ENCODE measurements around the gene CORO7.

CORO7 gene

DNA sequence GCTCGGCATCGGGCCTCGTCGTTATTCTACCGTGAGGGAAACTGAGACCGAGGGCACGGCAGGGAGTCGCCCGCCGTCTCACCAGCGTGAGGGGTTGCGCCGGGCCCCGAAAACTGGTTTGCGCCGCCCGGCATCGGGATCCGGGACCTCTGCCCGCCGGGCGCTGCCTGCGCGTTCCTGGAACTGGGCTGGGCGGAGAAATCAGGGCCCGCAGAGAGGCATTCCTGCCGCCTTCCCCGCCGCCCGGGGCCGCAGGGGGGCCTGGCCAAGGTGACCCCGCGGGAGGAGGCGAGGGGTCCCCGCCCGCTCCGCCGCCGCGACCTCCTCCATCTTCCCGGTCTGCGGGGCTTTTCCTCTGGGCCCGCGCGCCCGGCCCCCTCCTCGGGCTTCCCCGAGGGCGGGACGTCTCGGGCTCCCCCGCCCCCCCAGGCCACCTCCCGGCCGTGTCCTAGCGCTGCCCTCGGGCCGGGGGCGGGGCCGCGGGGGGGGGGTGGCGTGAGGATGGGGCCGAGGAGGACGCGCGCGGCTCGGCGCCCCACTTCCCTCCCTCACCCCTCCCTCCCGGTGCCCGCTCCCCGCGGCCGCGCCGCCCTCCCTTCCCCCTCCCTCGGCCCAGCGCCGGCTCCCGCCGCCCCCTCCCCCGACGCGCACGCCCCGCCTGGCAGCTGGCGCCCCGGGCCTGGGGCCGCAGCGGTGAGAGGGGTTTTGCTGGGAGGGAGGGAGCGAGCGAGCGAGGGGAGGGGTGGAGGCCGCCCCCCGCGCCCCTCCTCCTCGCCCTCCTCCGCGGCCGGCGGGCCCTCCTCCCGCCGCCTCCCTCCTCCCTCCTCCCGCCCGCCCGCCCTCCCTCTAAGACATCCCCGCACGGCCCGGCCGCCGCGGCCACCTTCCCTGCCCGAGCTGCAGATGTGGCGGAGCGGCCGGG, 100.9 kb downstream of the CORO7 start, which contains the start of gene GLIS2:
GLIS2 (plus strand) TSS at position 882 of the 922 bp plus-strand sequence. CDS start 16,214 bp downstream, outside the sequence.
- H3K36me3 ChIP-seq (ENCODE audit: control insufficient read depth, low read length) = no peaks in the 10 kb centered on the region
- H3K4me1 ChIP-seq (ENCODE audit: control insufficient read depth, low read length) = peaks cover 33% of the 10 kb centered on the region
- H3K4me3 ChIP-seq (ENCODE audit: low read length) = peak within 1 kb of the TSS; percentile 57
- peaks cover 5% of the 10 kb centered on the region; the same call in 1 of the 2 replicates for H3F3A ChIP-seq (ENCODE audit: control insufficient read depth, insufficient read depth)
- peak; percentile 99; the same call in 1 of the 2 replicates for TF ChIP-seq EZH2phosphoT487 (IDR thresholded peaks at IDR 0.05; ENCODE audit: borderline replicate concordance, low read length)
- TF ChIP-seq, protein P1, sequence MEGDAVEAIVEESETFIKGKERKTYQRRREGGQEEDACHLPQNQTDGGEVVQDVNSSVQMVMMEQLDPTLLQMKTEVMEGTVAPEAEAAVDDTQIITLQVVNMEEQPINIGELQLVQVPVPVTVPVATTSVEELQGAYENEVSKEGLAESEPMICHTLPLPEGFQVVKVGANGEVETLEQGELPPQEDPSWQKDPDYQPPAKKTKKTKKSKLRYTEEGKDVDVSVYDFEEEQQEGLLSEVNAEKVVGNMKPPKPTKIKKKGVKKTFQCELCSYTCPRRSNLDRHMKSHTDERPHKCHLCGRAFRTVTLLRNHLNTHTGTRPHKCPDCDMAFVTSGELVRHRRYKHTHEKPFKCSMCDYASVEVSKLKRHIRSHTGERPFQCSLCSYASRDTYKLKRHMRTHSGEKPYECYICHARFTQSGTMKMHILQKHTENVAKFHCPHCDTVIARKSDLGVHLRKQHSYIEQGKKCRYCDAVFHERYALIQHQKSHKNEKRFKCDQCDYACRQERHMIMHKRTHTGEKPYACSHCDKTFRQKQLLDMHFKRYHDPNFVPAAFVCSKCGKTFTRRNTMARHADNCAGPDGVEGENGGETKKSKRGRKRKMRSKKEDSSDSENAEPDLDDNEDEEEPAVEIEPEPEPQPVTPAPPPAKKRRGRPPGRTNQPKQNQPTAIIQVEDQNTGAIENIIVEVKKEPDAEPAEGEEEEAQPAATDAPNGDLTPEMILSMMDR (IDR thresholded peaks at IDR 0.05; ENCODE audit: low read depth, low read length, poor library complexity, severe bottlenecking) = no peak
- no peaks in the 10 kb centered on the region for H4K20me1 ChIP-seq (ENCODE audit: control insufficient read depth, insufficient read depth, low read depth, low read length)
- H3K4me2 ChIP-seq (ENCODE audit: low read length) = peak within 1 kb of the TSS; percentile 60
- H3K27ac ChIP-seq (ENCODE audit: low read depth, low read length) = no peak within 1 kb of the TSS
- H3K9me2 ChIP-seq (replicated peaks; ENCODE audit: control insufficient read depth, low read length) = no peaks in the 10 kb centered on the region
- H3K9me3 ChIP-seq (ENCODE audit: control insufficient read depth, insufficient read depth, low read length) = no peaks in the 10 kb centered on the region
- H3K27me3 ChIP-seq (ENCODE audit: control insufficient read depth, low read length) = peaks cover 56% of the 10 kb centered on the region
- no peaks in the 10 kb centered on the region for H3K79me2 ChIP-seq (ENCODE audit: control insufficient read depth, low read length)

DNA sequence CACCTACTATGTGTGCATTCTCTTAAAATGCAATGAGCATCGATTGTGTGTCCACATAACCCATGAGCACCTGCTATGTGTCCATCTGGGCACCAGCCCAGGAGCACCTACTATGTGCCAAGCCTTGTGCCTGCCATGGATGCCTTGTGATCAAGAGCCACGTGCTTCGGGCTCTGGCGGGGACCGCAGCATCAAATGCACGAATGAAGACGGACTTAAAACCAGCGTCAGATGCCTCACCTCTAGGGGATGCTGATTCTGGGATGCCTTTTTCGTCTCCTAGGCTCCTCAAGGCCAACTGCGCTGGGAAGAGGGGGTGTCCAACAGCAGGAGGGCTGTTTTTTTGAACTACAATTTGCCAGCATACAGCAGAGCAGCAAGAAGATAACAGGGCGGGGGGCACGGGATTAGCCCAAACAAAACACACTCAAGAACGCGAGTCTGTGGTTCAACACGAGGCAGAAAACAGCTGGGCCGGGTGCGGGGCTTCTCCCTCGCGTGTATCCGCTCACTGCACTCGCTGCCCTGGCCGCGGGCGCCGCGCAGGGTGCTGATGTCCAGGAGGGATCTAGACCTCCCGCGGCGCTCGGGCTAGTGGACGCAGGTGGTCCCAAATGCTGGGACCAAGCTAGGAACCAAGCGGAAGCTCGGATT, 101.7 kb downstream of the CORO7 start:
- no peaks in the 10 kb centered on the region for H3K9me3 ChIP-seq (ENCODE audit: control insufficient read depth, insufficient read depth, low read length)
- H3K79me2 ChIP-seq (ENCODE audit: control insufficient read depth, low read length) = no peaks in the 10 kb centered on the region
- peak overlapping the region; percentile 57 for H3K4me3 ChIP-seq (ENCODE audit: low read length)
- H3K36me3 ChIP-seq (ENCODE audit: control insufficient read depth, low read length) = no peaks in the 10 kb centered on the region
- H3K9me2 ChIP-seq (replicated peaks; ENCODE audit: control insufficient read depth, low read length) = no peaks in the 10 kb centered on the region
- TF ChIP-seq, protein P1 (IDR thresholded peaks at IDR 0.05; ENCODE audit: low read depth, low read length, poor library complexity, severe bottlenecking) = no peak
- no peak; the same call in 1 of the 2 replicates for TF ChIP-seq EZH2phosphoT487 (IDR thresholded peaks at IDR 0.05; ENCODE audit: borderline replicate concordance, low read length)
- H3K4me2 ChIP-seq (ENCODE audit: low read length) = peak overlapping the region; percentile 60
- no peaks in the 10 kb centered on the region for H4K20me1 ChIP-seq (ENCODE audit: control insufficient read depth, insufficient read depth, low read depth, low read length)
- no peak overlapping the region for H3K27ac ChIP-seq (ENCODE audit: low read depth, low read length)
- H3F3A ChIP-seq (ENCODE audit: control insufficient read depth, insufficient read depth) = peaks cover 5% of the 10 kb centered on the region; the same call in 1 of the 2 replicates
- peaks cover 36% of the 10 kb centered on the region for H3K4me1 ChIP-seq (ENCODE audit: control insufficient read depth, low read length)
- H3K27me3 ChIP-seq (ENCODE audit: control insufficient read depth, low read length) = peaks cover 50% of the 10 kb centered on the region

DNA sequence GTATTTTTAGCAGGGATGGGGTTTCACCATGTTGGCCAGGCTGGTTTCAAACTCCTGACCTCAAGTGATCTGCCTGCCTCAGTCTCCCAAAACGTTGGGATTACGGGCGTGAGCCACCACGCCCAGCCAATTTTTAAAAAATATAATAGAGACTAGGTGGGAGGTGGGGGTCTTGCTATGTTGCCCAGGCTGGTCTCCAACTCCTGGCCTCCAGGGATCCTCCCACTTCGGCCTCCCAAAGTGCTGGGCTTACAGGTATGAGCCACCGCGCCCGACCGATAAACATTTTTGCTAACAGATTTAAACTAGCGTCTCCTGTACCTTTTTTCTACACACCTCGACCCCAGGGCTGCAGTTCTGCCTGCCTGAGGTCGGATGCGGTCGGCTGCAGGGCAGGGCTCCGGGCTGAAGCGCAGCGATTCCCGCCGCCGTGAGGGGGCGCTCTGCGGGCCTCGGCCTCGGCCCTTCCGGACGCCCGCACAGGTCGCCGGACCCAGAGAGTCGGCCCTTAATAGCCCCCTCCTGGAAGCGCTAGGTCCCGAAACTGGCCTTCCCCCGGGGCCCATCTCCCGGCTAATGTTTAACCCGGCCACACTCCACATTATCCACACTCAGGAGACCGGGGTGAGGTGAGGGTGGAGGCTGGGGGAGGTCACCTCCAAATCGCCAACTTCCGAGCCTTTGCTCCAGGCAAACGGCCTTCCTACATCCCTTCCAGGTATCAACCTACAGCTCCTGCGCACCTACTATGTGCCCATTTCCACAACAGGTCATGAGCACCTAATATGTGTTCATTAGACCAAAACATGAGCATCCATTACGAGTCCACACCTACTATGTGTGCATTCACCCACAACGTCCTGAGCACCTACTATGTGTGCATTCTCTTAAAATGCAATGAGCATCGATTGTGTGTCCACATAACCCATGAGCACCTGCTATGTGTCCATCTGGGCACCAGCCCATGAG, 102.5 kb downstream of the CORO7 start:
- Histone ChIP-seq H3K9me2 (replicated peaks; ENCODE audit: control insufficient read depth, low read length) (no peaks in the 10 kb centered on the region), H3K9me3 (ENCODE audit: control insufficient read depth, insufficient read depth, low read length) (no peaks in the 10 kb centered on the region), H3K36me3 (ENCODE audit: control insufficient read depth, low read length) (no peaks in the 10 kb centered on the region), H3K4me3 (ENCODE audit: low read length) (no peak overlapping the region), H3K27ac (ENCODE audit: low read depth, low read length) (no peak overlapping the region), H3K4me2 (ENCODE audit: low read length) (peak overlapping the region; percentile 60), H3F3A (ENCODE audit: control insufficient read depth, insufficient read depth) (peaks cover 12% of the 10 kb centered on the region; the same call in 1 of the 2 replicates), H3K79me2 (ENCODE audit: control insufficient read depth, low read length) (no peaks in the 10 kb centered on the region), H4K20me1 (ENCODE audit: control insufficient read depth, insufficient read depth, low read depth, low read length) (no peaks in the 10 kb centered on the region), H3K27me3 (ENCODE audit: control insufficient read depth, low read length) (peaks cover 42% of the 10 kb centered on the region), H3K4me1 (ENCODE audit: control insufficient read depth, low read length) (peaks cover 36% of the 10 kb centered on the region)
- TF ChIP-seq, protein P1 (IDR thresholded peaks at IDR 0.05; ENCODE audit: low read depth, low read length, poor library complexity, severe bottlenecking) = peak; percentile 94
- peak; percentile 33; the same call in 1 of the 2 replicates for TF ChIP-seq EZH2phosphoT487 (IDR thresholded peaks at IDR 0.05; ENCODE audit: borderline replicate concordance, low read length)

All from DOHH2 (cell line).